Activated CD4-positive, CD25-positive, alpha-beta regulatory T cell treated with anti-CD3 and anti-CD28 coated beads, Interleukin-2, amount 50 U/mL, for 24 hours (primary cell): Measurements from ENCODE around the gene CSF3.
A peak's percentile ranks its signal among the peaks of the same experiment; 100 is the strongest.

Experiments
- ATAC-seq, 2 donors: fragments of 150-1000 bp; cut with Tn5 transposase; one replicate each; pipeline ENCODE4 v1.10.0; 2021; ENCODE audit warnings: mild to moderate bottlenecking in 1 of 2, moderate library complexity in 1 of 2

The CSF3 gene

GRCh38 chr17:40025559-40025958 is 10.3 kb downstream of the CSF3 start:
- no peak for ATAC-seq

DNA sequence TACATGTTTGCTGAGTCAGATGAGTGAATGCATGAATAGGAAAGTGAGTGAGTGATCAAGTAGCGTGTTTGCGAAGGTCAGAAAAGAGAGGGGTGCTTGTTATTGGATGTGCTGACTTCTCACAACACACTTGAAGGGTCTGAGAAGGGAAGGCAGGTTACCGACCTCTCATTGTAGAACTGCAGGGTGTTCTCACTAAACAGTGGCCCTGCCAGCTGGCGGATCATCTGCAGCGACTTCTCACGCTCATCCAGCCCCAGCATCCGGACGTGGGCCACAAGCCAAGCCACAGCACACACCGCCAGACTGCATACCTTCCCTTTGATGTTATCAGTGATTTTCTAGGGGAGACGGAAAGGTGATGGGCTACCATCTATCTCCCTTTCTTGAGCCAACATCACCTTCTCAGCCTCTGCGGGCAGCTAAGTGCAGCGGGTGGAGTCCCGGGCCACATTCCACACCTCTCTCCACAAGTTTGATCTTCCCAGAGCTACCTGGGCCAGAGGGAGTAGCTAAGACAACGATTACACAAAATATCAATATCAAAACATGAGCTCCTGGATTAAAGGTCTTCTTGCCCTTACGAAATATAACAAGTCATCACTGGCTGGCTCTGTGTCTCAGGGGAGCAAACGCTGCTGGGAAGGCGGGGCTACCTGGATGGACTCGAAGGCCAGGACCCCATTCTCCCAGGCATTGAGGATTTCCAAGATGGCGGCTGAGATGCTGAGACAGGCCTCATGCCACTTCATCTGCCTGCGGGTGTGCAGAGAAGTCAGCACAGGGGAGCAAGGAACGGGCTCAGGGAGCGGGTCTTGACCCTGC is 11.0 kb downstream of the CSF3 start:
- peak; percentile 33 to 34 for ATAC-seq

DNA sequence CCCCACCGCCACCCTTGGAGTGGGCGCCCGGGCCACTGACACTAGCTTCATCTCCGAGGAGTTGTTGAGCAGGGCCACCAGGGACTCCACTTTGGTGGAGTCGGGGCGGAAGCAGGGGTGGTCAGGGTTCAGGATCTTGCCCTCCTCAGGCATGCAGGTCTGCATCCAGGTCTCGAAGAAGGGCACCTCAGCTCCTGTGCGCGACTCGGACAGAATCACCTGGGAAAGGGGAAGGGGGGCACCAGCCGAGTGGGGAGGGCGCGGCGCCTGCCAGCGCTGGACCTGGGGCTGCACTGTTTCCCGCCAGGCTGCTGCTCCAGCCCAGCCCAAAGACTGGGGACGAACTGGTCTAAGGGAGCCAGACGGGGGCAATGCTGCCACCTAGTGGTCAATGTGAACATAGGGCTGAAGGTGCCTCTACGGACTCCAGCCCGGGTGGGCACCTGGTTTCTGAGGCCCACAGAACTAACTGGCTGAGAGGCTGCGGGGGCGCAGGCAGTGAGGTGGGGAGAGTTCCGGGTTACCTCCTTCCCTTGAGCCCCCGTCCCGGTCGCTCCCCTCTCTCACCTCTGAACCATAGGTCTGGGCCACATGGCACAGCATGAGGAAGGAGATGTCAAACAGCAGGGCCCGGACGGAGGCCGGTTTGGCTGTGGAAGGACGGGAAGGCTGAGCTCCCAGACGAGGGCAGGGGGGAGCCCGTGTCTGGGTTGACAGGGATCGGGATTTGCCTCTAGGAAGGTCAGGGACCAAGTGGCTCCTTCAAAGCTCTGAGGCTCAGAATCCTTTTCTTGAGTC is 11.8 kb downstream of the CSF3 start:
- peak; percentile 90 to 92 for ATAC-seq

DNA sequence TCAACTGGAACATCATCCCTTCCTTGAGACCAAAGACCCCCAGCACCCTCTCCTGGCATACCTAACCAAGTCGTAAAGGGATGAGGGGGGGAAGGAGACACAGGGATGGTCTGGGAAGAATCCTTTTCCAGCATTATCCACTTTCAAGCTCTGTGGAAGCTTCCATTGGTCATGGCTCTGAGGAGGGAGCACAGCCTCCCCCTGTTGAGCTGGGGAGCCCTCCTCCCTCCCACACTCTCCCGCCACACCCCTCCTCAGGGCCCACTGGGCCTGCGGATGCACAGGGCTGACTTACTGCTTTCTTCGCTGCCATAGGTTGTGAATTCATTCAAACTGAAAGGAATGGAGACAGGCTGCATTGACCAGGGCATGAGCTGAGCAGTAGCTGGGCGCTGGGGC is 12.4 kb downstream of the CSF3 start:
- ATAC-seq = no peak

GRCh38 chr17:40028595-40028994 is 13.4 kb downstream of the CSF3 start:
- no peak for ATAC-seq

- ATAC-seq = no peak
Measured at GRCh38 chr17:40031706-40032105, 16.5 kb downstream of the CSF3 start.

DNA sequence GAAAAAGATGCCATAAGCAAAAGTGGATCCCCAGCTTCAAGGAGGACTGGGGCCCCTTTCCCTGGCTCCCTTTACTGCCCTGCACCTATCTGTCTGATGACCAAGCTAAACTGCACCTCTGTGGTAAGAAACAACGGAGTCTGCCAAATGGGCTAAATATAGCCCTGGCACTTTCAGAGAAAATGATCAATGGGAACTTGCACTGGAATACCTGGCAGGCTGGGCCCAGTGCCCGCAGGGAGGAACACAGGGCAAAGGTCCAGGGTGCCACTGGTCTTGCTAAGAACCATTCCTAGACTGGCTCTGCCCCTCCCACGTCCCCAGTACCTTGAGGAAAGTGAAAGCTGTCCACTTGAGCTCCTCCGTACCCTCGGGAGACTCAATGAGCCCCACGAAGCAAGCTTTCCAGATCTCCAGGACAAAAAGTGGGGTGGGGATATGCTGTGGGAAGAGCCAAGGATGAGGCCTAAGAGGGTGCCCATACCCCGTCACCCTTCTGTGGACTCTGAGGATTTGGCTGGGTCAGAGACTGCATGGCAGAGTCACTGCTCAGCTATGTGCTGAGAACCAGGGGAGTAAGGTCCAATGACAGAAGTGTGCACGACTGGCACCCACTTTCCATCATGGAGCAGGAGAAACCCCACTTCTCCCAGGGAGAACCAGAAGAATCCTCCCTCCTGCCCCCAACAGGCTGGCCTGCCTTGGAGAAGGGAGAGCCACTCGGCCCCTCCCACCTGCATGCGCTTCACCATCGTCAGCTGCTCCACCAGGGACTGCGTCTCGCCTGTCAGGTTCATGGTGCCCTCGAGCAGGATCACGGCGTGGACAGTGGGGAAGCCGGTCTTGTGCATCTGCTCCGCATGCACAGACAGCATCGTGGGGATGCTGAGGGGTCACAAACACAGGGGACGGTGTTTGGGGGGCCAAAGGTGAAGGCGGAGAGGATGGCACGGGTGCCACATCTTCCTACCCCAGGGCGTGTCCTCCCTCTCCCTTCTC is 17.4 kb downstream of the CSF3 start:
- no peak for ATAC-seq

DNA sequence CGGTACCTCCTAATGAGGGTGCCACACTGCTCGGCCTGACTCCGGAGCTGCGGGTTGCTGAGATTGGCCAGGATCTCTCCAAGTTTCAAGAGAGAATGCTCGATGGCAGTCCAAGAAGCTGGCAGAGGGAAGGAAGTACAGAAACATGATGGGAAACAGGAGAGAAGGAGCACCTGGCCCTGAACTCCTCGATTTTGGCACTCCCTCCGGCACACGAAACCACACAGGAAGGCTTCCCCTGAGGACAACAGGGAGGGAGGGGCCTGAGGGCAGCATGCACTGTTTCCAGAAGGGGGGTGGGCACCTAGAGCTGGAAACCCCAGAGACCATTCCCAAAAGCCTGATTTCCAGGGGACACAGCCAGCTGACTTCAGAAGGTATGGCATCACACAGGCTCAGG is 18.1 kb downstream of the CSF3 start:
- no peak for ATAC-seq

DNA sequence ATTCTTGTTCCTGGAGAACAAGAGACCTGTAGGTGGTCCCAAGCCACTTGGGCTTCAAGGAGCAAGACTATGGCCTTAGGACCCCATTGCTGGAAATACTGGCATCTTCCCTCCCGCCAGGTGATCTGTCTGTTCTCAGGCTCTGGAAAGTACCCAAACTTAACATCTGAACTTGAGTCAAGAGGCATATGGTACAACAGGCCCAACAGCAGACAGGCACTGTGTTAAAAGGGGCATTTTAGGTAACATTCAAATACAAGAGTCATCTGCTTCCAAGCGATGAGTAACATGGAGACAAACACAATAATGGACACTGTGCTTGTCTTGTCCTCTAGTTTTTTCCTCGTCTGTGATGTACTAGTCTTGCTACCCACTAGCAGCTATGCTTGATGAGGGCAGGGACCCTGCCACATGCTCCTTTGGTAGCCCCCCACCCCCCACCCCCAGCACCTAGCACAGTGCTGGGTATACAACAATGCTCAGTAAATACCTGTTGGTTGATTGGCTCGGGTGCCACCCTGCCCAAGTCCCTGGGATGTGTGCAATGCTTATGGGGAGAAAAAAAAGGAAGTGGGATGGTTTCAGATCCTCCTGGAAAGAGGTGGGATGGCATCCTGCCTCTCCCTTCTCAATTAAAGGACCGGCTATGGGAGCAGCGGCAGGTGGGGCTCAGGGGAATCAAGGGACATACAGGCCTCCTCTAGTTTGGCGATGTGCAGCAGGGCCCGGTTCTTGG is 19.4 kb downstream of the CSF3 start:
- no peak for ATAC-seq

- no peak for ATAC-seq
Measured at GRCh38 chr17:40035162-40035559, 19.9 kb downstream of the CSF3 start.

- ATAC-seq = no peak
Measured at GRCh38 chr17:40038882-40039513, 23.8 kb downstream of the CSF3 start.

GRCh38 chr17:40041196-40041595 is 26.0 kb downstream of the CSF3 start:
- ATAC-seq = no peak

DNA sequence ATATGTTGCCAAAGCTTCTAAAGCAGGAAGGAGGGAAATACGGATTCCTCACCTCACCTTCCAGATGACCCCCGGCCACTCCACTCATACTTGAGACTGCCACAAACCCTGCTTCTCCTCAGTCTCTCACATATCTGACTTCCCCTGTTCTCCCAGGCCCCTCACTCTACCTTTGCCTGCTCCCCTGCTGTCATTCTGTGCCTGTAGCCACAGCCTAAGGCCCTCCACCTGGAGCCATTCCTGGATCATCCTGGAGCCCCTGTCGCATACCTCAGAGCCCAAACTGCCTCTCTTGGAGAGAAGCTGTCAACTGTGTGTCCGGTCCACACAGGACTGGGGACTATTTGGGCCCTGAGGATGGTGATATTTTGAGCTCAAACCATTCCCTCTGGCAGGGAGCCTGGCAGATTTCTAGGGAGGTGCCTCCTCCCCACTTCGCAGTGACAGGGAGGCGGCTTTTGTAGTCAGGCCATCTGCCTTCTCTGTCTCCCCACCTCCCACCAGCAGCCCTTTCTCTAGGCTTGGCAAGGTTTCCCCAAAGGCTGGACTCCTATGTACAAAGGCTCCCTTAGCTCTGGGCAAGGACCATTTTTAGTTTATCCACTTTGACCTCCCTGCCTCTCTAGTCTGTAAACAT is 41.3 kb downstream of the CSF3 start:
- ATAC-seq = no peak

GRCh38 chr17:40058186-40058784 is 43.0 kb downstream of the CSF3 start:
- ATAC-seq = no peak

- ATAC-seq = no peak
Measured at GRCh38 chr17:40058865-40059264, 43.6 kb downstream of the CSF3 start.

DNA sequence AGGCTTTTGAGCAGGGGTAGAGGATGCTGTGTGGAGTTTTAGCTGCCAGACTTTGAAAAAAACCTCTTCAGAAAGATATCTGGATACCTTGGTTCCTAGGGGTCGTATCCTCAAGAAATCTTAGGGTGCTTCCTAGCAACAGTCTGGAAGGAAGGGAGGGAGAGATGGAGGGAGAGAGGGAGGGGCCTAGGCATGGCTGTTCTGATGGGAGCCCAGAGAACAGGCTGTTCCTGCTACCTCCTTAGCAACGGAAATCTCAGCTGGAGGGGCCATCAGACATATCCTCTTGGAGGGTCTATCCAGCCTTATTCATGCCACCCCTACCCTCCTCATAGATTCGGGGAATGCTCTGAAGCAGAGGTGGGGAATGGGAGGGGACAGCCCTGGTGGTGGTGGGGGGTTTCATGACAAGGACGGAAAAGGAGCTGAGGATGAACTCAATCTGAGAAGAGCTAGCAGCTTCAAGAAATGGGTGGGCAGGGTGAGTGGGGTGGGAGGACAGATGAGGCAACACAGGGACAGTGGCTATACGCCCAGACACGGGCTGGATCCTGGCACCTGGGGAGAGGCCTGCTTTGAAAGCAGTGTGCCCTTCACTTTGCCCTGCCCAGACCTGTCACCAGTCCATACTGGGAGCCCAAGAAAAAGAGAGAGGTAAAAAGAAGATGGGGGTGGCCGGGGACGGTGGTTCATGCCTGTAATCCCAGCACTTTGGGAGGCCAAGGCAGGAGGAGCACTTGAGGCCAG is 44.7 kb downstream of the CSF3 start:
- no peak for ATAC-seq

GRCh38 chr17:40060887-40061608 is 45.8 kb downstream of the CSF3 start:
- ATAC-seq = no peak

DNA sequence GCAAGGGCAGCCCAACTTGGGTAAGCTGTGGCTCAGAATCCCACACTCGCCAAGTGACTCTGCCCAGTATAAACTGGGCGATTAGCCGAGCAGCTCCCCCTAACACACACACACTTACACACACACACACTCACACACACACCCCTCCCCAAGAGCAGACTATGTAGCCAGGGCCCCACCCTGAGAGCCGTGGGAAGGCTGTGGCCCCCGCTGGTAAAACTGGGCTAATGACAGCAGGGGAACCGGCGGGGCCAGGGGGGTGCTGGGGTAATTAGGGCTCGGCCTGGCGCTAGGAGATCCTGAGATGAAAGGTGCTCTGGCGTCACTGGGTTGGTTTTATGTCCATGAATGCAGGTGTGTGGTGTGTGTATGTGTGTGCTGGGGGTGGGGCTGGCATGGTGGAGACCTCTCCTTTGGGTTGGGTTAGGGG is 46.4 kb downstream of the CSF3 start:
- no peak for ATAC-seq
